ENCODE measurements around the gene IL21R.
"Not testable (repeated sequence)": the region's sequence is repeated elsewhere in the genome, so short reads cannot be mapped to it uniquely, and the experiment has no call there.

The IL21R gene

GRCh38 chr16:27446721-27447120 lies 44.7 kb downstream of the IL21R start:
- DNase-seq (ENCODE audit: low spot score): no peak

- no peak for DNase-seq (ENCODE audit: low spot score)
Observed at GRCh38 chr16:27447301-27447700, 45.3 kb downstream of the IL21R start.

- no peak for DNase-seq (ENCODE audit: low spot score)
Observed at GRCh38 chr16:27448532-27449433, 46.8 kb downstream of the IL21R start.

GRCh38 chr16:27449434-27450195 lies 47.6 kb downstream of the IL21R start:
- DNase-seq (ENCODE audit: low spot score): no peak

GRCh38 chr16:27450196-27450549 lies 48.2 kb downstream of the IL21R start:
- no peak for DNase-seq (ENCODE audit: low spot score)

GRCh38 chr16:27452569-27453493 lies 50.9 kb downstream of the IL21R start:
- no peak for DNase-seq (ENCODE audit: low spot score)

- DNase-seq (ENCODE audit: low spot score): no peak
Observed at GRCh38 chr16:27453494-27453825, 51.5 kb downstream of the IL21R start.

- DNase-seq (ENCODE audit: low spot score): no peak
Observed at GRCh38 chr16:27455700-27456099, 53.7 kb downstream of the IL21R start.

GRCh38 chr16:27457605-27457900 lies 55.6 kb downstream of the IL21R start:
- DNase-seq (ENCODE audit: low spot score): not testable (repeated sequence)

GRCh38 chr16:27458258-27458657 lies 56.3 kb downstream of the IL21R start:
- no peak for DNase-seq (ENCODE audit: low spot score)

GRCh38 chr16:27458987-27459688 lies 57.2 kb downstream of the IL21R start:
- no peak for DNase-seq (ENCODE audit: low spot score)

GRCh38 chr16:27460213-27460612 lies 58.2 kb downstream of the IL21R start:
- no peak for DNase-seq (ENCODE audit: low spot score)

GRCh38 chr16:27460663-27461482 lies 58.9 kb downstream of the IL21R start:
- DNase-seq (ENCODE audit: low spot score): no peak

- DNase-seq (ENCODE audit: low spot score): no peak
Observed at GRCh38 chr16:27461483-27462171, 59.7 kb downstream of the IL21R start.

- DNase-seq (ENCODE audit: low spot score): no peak
Observed at GRCh38 chr16:27462200-27462845, 60.3 kb downstream of the IL21R start.

- DNase-seq (ENCODE audit: low spot score): no peak
Observed at GRCh38 chr16:27462846-27463682, 61.1 kb downstream of the IL21R start.

GRCh38 chr16:27463741-27464591 lies 62.0 kb downstream of the IL21R start:
- DNase-seq (ENCODE audit: low spot score): no peak
